GM19468 (cell line): ENCODE results near the gene PHACTR3.
"Not testable (repeated sequence)": the region's sequence is repeated elsewhere in the genome, so short reads cannot be mapped to it uniquely, and the experiment has no call there.

Experiments
- ATAC-seq: cut with Tn5 transposase; IDR thresholded peaks from one replicate; pipeline ENCODE4 v1.9.1; 2021; ENCODE audit warnings: mild to moderate bottlenecking, moderate library complexity, moderate number of reproducible peaks; ENCODE audit not compliant: unreplicated experiment; ENCODE audit errors: extremely low read depth

PHACTR3 gene

DNA sequence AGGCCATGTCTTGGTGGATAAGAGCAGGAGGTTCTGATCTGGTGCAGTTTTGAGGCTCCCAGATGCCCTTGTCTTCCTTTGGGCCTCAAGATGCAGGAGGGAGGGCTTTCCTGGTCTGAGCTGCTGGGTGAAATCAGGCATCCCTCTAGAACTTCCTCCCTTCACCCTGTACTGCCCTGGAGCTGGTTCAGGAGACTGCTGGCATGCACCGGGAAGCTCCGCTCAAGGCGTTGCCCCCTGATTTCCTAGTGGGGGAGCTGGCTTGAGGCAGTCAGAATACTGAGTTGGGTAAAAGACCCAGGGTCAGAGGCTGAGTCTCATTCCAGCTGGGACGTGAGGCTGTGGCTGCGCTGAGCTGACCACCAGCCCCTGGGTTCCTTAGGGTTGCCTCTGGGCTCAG is 12.0 kb downstream of the PHACTR3 start:
- no peak for ATAC-seq

- ATAC-seq: no peak
Observed at GRCh38 chr20:59617221-59617620, 12.9 kb downstream of the PHACTR3 start.

GRCh38 chr20:59618131-59618530 is 13.8 kb downstream of the PHACTR3 start:
- no peak for ATAC-seq

DNA sequence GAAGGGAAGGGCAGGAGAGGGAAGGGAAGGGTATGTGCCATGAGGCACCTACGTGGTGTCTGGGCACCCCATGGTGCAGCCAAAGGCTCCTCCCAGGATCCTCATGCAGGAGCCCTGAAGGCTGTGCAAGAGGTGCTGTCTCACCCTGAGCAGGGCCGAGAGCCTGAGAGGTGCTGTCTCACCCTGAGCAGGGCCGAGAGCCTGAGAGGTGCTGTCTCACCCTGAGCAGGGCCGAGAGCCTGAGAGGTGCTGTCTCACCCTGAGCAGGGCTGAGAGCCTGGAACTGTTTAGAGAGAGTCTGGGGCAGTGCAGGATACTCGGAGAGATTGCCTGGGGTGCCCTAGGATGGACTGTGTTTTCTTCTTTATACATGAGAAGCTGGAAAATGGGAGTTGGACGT is 14.2 kb downstream of the PHACTR3 start:
- not testable (repeated sequence) for ATAC-seq

GRCh38 chr20:59620860-59621505 is 16.6 kb downstream of the PHACTR3 start:
- no peak for ATAC-seq

DNA sequence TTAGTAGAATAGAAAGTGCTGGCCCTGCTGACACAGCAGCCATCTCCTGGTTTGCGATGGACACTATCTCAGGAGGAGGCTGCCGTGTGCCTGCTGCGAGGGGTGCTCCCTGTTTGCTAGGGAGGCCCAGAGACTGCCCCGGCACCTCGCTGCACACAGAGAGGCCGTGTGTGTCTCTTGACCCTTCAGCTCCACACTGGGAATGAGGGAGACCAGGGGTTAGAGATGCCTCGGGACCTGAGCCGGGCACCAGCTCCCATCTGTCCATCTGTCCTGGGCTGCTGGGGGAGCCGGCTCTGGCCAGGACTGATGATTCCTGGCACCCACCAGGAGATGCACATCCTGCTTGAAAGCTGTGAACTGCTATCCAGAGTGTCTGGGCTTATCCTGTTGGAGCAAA is 18.2 kb downstream of the PHACTR3 start:
- ATAC-seq: no peak

DNA sequence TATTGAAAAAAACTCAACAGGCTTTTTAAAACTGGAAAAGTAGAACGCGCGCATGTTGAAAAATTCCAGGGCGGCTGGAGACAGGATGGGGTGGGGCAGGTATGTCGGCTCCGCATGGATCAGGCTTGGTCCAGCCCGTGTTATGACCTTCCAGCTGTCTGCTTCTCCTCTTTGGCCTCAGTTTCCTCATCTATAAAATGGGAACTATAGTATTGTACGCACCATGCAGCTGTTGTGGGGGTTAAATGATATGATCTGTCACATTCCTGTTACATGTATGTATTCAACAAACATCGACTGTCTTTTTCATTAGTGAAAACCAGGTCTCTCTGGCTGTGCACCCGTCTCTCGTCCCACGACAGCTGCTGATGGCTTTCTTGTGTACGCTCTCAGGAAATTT is 18.8 kb downstream of the PHACTR3 start:
- no peak for ATAC-seq

- ATAC-seq: no peak
Observed at GRCh38 chr20:59623583-59623982, 19.2 kb downstream of the PHACTR3 start.

DNA sequence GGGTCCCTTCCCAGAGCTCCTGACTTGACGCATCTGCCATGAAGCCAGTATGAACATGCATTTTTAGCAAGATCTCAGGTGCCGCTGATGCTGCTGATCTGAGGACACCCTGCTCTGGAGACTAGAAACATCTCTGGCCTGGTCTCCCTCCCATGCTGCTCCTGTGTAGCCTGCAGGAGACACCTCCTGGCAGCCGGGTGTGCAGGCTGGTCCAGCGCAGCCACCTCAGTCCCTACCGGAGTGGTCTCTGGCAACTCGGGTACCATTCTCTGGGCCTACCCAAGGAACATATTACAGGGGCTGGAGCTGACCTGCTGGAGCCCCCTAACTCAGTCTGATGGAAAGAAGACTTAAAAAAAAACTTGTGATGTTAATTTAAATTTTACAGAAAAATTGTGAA is 20.1 kb downstream of the PHACTR3 start:
- ATAC-seq: no peak

GRCh38 chr20:59625214-59625922 is 21.0 kb downstream of the PHACTR3 start:
- ATAC-seq: no peak

GRCh38 chr20:59627298-59627697 is 23.0 kb downstream of the PHACTR3 start:
- no peak for ATAC-seq

- ATAC-seq: no peak
Observed at GRCh38 chr20:59628171-59628570, 23.8 kb downstream of the PHACTR3 start.

DNA sequence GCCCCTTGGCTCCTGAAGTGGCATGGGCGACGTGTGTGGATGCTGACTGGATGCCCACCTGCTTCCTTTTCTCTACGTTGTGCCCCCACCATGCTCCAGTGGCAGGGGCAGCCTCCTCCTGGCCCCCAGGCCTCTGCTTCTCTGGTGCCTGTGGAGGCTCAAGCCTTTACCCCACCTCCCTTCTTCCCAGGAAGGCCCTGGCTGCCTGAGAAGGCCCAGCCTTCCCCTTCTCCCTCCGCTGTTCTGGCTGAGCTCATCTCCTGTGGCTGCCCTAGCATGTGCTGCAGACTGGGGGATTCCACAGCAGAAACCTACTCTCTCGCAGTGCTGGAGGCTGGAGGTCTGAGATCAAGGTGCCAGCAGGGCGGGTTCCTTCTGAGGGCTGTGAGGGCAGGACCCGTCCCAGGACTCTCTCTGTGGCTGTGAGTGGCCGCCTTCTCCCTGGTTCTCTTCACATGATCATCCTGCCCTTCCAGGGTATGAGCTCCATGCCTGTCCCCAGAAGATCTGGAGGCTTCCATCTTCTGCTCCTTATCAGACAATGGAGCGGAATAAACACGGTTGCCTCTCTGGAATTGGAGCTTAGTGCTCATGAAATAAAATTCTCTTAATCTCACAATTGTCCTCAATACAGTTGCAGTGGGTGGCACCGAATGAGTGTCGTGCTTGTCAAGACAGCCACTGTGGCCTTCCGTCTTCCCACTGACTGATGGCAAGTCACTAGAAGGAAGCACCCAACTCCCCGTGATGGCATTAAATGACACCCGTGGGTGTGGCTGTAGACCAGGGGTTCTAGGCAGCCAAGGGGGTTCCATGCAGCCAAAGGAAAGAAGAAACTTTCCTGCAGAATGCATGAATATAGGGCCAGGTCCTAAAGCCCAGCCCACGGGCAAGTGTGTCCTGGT is 25.1 kb downstream of the PHACTR3 start:
- no peak for ATAC-seq

DNA sequence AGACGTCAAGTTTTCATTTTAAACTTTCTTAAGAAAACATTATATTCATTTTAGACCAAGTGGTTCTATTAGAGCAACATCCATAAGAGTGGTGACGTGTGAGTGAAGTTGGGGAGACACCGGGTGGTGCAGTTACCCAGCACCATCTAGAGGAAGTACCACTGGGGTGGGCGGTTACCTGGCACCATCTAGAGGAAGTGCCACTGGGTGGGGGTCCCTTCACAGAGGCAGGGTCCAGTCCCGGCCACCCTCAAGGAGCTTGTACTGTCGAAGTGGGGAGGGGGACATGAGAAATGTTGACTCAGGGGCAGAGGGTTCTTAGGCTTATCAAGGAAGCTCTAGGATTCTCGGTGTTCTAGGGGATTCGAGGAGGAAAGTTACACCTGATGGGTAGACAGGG is 26.2 kb downstream of the PHACTR3 start:
- no peak for ATAC-seq

DNA sequence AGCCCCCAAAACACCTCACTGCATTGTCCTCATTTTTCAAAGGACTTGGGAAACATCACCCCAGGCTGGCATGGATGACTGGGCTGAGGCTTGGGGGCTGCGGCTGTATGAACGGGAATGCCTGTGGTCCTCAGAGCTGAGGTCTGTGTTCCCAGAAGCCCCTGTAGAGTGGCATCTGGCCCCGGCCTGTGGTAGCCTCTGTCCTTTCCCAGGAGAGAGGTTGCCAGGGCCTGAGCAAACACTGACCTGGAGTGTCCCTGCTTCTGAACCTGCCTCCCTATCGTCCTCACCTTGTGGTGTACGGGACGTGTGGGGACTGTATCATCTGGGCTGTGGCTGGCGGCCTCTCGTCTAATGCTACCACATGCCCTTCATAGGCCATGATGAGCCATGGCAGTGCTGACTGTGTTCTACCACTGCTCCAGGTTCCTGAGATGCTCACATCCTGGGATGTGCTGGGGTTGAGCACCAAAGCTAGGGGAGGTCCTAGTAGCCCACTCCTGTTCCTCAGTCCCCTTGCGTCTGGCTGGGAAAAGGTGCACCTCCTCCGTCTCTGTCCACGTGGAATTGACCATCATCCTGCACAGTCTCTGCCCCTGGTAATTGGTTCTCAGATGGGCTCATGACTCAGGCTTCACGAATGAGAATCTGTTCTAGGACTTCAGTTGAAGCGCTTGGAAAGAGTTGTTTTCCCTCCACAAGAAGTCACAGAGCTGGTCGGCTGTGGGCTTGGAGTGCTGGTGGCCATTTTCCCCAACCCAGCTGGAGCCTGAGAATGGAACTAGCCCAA is 27.6 kb downstream of the PHACTR3 start:
- no peak for ATAC-seq

DNA sequence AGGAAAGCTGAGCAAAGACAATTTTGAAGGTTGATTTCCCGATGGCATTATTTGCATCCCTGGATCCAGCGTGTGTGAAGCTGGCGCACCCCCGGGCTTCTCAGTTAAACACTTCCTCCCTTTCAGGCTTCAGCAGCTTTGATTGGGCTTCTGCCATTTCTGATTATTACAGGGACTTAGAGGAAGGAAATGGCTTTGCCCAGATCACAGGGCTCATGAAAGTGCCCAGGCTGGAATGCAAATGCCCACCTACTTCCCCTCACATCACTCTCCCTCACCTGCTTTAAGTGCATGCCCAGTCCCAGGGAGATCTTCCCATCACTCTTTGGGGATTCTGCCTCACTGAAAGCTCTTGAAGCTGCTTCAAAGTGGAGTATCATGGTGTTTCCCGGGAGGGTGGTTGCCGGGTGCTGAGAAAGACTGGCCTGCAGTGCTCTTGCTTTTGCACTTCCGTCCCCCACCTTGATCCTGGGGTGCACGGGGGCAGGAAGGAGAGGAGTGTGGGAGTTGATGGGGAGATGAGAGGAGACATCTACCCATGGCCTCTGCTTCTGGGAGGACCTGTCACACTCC is 28.3 kb downstream of the PHACTR3 start:
- no peak for ATAC-seq

- ATAC-seq: no peak
Observed at GRCh38 chr20:59633656-59634251, 29.4 kb downstream of the PHACTR3 start.

GRCh38 chr20:59634435-59635005 is 30.2 kb downstream of the PHACTR3 start:
- ATAC-seq: no peak

DNA sequence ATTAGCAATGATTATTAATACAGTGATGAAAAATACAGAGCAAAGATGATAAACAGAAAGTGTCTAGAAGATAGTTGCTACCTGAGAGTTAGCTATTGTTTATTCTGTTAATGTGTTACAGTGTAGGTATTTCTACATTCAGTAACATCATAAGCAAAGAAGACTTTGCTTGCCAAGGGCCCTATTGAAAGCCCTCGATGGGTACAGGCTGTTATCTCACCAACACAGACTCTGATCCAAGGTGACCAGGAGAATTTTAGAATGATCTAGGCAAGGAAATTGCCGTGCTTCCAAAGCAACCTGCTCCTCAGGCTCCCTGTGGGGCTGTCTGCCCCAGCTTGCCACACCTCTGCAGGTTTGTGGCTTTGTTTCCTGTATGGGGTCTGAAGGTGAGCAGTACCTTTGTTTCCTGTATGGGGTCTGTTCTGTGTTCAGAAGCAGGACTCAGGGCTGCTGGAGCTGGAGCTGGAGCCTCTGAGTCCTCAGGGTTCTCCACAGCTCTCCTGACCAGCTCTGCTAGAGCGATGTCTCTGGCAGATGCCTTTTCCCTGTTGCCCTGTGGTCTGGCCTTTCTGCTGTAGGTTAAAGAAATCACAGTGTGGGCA is 32.5 kb downstream of the PHACTR3 start:
- no peak for ATAC-seq
